A673 (cell line): Measurements from ENCODE around the gene ZNF775. TPM values are rescaled to one million over a fixed set of nuclear protein-coding genes. Genes with fewer than 3 reads are reported as not detected.

Experiments used
- BruUV-seq: library from RNA; stranded (reverse); fragments of 400-500 nt; replicated peaks from 2 replicates; lab custom pipeline; 2021; lab: Mats Ljungman, UMichigan
- CTCF ChIA-PET: fragments of 300-600 bp; sonication (Branson Sonifier 250); formaldehyde crosslinking; loops from one replicate; lab custom pipeline; 2022; ENCODE audit warnings: antibody characterized with exemption; lab: Charles Lee
- POLR2A ChIA-PET: fragments of 300-600 bp; sonication (Branson Sonifier 250); formaldehyde crosslinking; loops from one replicate; lab custom pipeline; 2022; ENCODE audit warnings: antibody characterized with exemption; ENCODE audit not compliant: low non-redundant PET; lab: Charles Lee
- DNase-seq: peaks from one replicate; pipeline ENCODE4 v3.0.0-alpha.2; 2015; ENCODE audit warnings: low spot score
- H3K27ac ChIP-seq: fragments of 200-600 bp; sonication (generic); 2 replicates; pipeline ENCODE4 v1.5.1; 2016; ENCODE audit warnings: mixed run types, low read depth, mild to moderate bottlenecking, mixed read lengths, antibody characterized with exemption, low read length; ENCODE audit not compliant: poor library complexity, severe bottlenecking
- H3K27me3 ChIP-seq: fragments of 200-600 bp; sonication (generic); replicated peaks from 2 replicates; pipeline ENCODE4 v1.6.1; 2017; ENCODE audit warnings: mixed run types, low read depth, mild to moderate bottlenecking, mixed read lengths, antibody characterized with exemption, low read length; ENCODE audit not compliant: insufficient read depth, poor library complexity
- H3K36me3 ChIP-seq: fragments of 200-600 bp; sonication (generic); 2 replicates; pipeline ENCODE4 v1.6.1; 2016; ENCODE audit warnings: mixed run types, mild to moderate bottlenecking, mixed read lengths, antibody characterized with exemption, low read length; ENCODE audit not compliant: insufficient read depth, poor library complexity, severe bottlenecking
- H3K4me1 ChIP-seq: fragments of 200-600 bp; sonication (generic); 2 replicates; pipeline ENCODE4 v1.6.1; 2017; ENCODE audit warnings: mixed run types, mild to moderate bottlenecking, mixed read lengths, antibody characterized with exemption, low read length; ENCODE audit not compliant: insufficient read depth, poor library complexity, severe bottlenecking
- H3K4me3 ChIP-seq: fragments of 200-600 bp; sonication (generic); 2 replicates; pipeline ENCODE4 v1.5.1; 2016; ENCODE audit warnings: low read depth, mixed run types, mild to moderate bottlenecking, mixed read lengths, low read length; ENCODE audit not compliant: poor library complexity, severe bottlenecking
- H3K9me3 ChIP-seq: fragments of 200-600 bp; sonication (generic); 2 replicates; pipeline ENCODE4 v1.6.1; 2016; ENCODE audit warnings: mixed run types, low read depth, mild to moderate bottlenecking, mixed read lengths, antibody characterized with exemption, low read length; ENCODE audit not compliant: poor library complexity, severe bottlenecking
- EZH2 ChIP-seq: fragments of 200-600 bp; sonication (generic); IDR thresholded peaks from 2 replicates; pipeline ENCODE4 v1.6.1; 2017; ENCODE audit warnings: borderline replicate concordance, low read depth, mild to moderate bottlenecking, mixed read lengths, antibody characterized with exemption, low read length; ENCODE audit not compliant: poor library complexity, severe bottlenecking
- intact Hi-C: fragments of 100-400 bp; cut with micrococcal nuclease; formaldehyde crosslinking; loops from one replicate; pipeline ENCODE4 v1.10.0; 2022; ENCODE audit not compliant: unreplicated experiment
- total RNA-seq: library from RNA; stranded (reverse); gene quantifications from 2 replicates; pipeline ENCODE4 v1.2.3, GENCODE V29; 2021
- TF ChIP-seq, protein P1 (sequence below): fragments of 300-800, 200-600 bp; sonication (generic); conservative IDR thresholded peaks from 2 replicates; pipeline ENCODE4 v1.5.1; 2017; ENCODE audit warnings: low read depth, mild to moderate bottlenecking, antibody characterized with exemption, low read length, moderate library complexity, mixed read lengths

The ZNF775 gene
- total RNA-seq, 1 experiment from 2014 or later, result 12.1 TPM

DNA sequence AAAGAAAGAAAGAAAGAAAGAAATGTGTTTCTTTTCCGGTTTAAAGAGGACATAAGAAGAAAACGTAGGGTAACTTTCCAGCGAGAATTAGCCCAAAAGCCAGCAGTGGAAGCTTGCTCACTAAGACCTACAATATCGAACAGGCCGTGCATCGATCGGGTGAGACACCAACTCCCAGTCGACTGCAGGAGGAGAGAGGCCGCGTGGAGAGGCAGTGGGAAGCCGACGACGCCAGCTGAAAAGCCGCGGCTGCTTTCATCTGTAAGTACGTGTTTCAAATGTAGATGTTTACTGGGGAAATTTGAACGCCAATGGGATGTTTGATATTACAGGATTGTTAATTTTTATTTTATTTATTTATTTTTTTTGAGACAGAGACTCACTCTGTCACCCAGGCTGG, 42.7 kb downstream of the ZNF775 start:
- intact Hi-C loops, result loop anchor here (1.0 to 5.0 kb wide), 2 partner anchors 65 to 136 kb away; no protein-coding TSS in a partner anchor
- H3K27me3 ChIP-seq, result no peaks in the 10 kb centered on the region
- H3K36me3 ChIP-seq, result no peaks in the 10 kb centered on the region
- H3K4me3 ChIP-seq, result no peak overlapping the region
- ChIA-PET CTCF (no interaction called here), POLR2A (no interaction called here)
- no peak overlapping the region for H3K27ac ChIP-seq
- no TSS peak for BruUV-seq
- TF ChIP-seq, protein P1, sequence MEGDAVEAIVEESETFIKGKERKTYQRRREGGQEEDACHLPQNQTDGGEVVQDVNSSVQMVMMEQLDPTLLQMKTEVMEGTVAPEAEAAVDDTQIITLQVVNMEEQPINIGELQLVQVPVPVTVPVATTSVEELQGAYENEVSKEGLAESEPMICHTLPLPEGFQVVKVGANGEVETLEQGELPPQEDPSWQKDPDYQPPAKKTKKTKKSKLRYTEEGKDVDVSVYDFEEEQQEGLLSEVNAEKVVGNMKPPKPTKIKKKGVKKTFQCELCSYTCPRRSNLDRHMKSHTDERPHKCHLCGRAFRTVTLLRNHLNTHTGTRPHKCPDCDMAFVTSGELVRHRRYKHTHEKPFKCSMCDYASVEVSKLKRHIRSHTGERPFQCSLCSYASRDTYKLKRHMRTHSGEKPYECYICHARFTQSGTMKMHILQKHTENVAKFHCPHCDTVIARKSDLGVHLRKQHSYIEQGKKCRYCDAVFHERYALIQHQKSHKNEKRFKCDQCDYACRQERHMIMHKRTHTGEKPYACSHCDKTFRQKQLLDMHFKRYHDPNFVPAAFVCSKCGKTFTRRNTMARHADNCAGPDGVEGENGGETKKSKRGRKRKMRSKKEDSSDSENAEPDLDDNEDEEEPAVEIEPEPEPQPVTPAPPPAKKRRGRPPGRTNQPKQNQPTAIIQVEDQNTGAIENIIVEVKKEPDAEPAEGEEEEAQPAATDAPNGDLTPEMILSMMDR, result no peak
- no peak for TF ChIP-seq EZH2
- no peak for DNase-seq
- H3K9me3 ChIP-seq, result no peaks in the 10 kb centered on the region
- H3K4me1 ChIP-seq, result peaks cover 4% of the 10 kb centered on the region

DNA sequence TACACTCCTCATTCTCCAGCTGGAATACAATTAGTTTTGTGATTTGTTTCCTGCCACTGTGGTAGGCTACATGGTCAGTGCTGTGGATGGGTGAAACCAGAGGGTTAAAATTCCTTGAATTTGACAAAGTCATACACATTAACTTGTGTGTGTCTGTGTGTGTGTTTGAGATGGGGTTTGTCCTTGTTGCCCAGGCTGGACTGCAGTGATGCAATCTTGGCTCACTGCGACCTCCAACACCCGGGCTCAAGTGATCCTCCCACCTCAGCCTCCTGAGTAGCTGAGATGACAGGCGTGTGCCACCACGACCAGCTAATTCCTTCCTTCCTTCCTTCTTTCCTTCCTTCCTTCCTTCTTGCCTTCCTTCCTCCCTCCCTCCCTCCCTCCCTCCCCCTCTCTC, 46.5 kb downstream of the ZNF775 start:
- DNase-seq, result no peak
- ChIA-PET POLR2A (no interaction called here), CTCF (no interaction called here)
- intact Hi-C loops, result no loop called here
- H3K27me3 ChIP-seq, result no peaks in the 10 kb centered on the region
- TF ChIP-seq, protein P1, result no peak
- H3K27ac ChIP-seq, result no peak overlapping the region
- no TSS peak for BruUV-seq
- no peaks in the 10 kb centered on the region for H3K36me3 ChIP-seq
- H3K4me1 ChIP-seq, result peaks cover 27% of the 10 kb centered on the region
- H3K9me3 ChIP-seq, result no peaks in the 10 kb centered on the region
- no peak overlapping the region for H3K4me3 ChIP-seq

DNA sequence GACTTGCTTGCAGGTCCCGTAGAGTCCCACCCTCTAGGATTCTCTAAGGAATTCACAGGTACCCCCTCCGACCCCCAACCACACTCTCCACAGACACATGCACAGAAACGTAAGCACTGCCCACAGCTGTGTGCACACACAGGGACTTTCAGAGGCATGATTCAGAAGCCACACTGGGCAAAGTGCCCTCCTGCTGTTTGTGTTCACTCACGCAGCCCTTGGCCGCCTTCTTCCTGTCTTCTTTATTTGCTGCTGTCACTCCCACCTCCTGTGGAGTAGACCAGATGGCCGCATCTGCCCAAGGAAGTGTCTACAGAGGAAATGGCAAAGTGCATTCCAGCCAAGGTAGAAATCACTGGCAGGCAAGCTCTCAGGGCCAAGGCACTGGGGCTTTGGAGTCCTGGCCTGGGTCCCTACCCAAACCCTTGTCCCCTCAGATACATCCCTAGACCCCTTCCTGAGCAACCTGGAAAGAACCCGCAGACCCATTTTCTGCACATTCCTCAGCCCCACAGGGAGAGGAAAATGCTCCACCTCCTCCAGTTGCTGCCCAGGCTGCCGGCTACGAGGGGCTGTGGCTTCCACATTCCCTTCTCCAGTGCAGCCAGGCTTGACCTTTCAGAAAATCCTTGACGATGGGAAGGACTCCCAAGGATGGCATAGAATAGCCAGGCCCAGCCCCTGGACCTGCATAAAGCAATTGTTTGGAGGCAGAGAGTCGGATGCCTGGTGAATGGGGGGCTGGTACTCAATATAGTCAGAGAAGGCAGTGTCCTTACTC, 49.7 kb downstream of the ZNF775 start:
- BruUV-seq, result no TSS peak
- CTCF ChIA-PET, result no interaction called here
- POLR2A ChIA-PET, result no interaction called here
- Histone ChIP-seq H3K9me3 (no peaks in the 10 kb centered on the region), H3K27me3 (no peaks in the 10 kb centered on the region), H3K27ac (peak overlapping the region; percentile 64), H3K4me1 (peaks cover 25% of the 10 kb centered on the region), H3K36me3 (no peaks in the 10 kb centered on the region), H3K4me3 (no peak overlapping the region)
- TF ChIP-seq, protein P1, result no peak
- TF ChIP-seq EZH2, result no peak
- intact Hi-C loops, result no loop called here
- DNase-seq, result peak; percentile 94
